Activated T-helper 9 cell treated with anti-CD3 and anti-CD28 coated beads, Interleukin-2, amount 50 U/mL, for 16 hours (primary cell): ENCODE results near the gene FLVCR1.
"Not testable (repeated sequence)": the region's sequence is repeated elsewhere in the genome, so short reads cannot be mapped to it uniquely, and the experiment has no call there.

ENCODE experiments used
- DNase-seq: peaks from one replicate; pipeline ENCODE4 v3.0.0-alpha.2; 2020; ENCODE audit warnings: low read depth

Gene FLVCR1

GRCh38 chr1:212857992-212858460, at the start of gene FLVCR1:
FLVCR1 (plus strand) TSS chr1:212858275; CDS start chr1:212858453, 178 bp downstream.
- peak; percentile 90 for DNase-seq

GRCh38 chr1:212814537-212815334, 43.3 kb upstream of the FLVCR1 start:
- DNase-seq: no peak

- no peak for DNase-seq
Observed at GRCh38 chr1:212816567-212817278, 41.4 kb upstream of the FLVCR1 start.

DNA sequence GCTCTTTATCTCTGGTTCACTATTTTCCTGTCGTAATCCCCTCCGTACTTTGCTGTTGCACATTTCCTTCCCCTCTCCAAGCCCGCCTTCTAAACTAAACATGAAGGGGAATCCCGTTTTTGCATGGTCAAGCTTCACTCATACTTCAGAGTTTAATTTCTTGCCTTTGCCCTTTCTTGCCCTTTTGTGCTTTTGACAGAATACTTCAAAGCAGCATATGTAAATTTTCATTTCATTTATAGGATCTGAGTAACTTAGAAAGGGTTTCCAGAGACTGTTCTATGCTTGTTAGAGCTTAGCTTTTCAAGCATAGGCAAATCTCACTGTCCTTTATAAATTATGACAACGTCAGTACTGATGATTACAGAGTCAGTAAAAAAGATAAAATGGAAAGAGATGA, 38.3 kb upstream of the FLVCR1 start:
- DNase-seq: no peak

GRCh38 chr1:212820969-212821368, 37.1 kb upstream of the FLVCR1 start:
- DNase-seq: no peak

DNA sequence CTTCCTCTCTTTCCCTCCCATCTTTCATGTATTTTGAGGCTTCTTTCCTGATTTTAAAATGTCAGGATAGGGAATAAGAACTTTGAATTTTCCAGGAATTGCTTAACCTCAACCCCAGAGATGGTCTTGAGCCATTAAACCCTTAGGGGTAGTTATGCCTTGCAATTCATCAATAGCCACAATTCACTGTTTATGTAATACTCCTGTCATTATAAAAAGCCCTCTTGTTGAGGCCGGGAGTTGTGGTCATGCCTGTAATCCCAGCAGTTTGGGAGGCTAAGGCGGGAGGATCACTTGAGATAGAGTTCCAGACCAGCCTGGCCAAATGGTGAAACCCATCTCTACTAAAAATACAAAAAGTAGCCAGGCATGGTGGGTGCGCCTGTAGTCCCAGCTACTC, 35.1 kb upstream of the FLVCR1 start:
- no peak for DNase-seq

DNA sequence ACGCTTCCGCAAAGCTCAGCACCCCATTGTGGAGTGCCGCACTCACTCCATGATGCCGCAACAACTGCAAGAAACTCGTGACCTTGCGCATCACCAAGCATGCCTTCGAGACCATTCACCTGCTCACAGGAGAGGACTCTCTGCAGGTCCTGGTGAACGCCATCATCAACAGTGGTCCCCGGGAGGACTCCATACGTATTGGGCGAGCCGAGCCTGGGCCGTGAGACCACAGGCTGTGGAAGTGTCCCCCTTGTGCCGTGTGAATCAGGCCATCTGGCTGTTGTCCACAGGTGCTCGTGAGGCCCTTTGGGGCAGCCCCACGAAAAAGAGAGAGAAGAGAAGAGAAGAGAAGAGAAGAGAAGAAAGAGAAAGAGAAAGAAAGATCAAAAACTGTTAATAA, 33.9 kb upstream of the FLVCR1 start:
- no peak for DNase-seq

GRCh38 chr1:212825798-212826452, 32.1 kb upstream of the FLVCR1 start:
- no peak for DNase-seq

DNA sequence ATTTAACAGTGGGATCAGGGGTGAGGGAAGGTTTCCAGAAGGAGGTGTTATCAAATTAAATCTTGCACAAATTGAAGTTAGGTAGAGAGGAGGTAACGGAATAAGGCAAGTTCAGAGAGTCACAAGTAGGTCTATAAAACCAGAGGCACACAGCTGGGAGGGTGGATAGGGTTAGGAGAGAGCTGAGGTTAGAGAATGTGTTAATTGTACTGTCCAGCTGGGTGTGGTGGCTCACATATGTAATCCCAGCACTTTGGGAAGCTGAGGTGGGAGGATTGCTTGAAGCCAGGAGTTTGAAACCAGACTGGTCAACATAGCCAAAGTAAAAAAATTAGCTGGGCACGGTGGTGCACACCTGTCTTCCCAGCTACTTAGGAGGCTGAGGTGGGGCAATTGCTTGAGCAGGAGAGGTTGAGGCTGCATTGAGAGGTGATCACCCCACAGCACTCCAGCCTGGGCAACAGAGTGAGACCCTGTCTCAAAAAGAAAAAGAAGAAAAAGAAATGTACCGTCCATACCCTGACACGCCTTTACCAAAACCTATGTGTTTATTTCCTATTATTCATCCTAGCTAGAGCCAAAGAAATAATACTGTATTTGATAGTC, 30.8 kb upstream of the FLVCR1 start:
- DNase-seq: no peak

DNA sequence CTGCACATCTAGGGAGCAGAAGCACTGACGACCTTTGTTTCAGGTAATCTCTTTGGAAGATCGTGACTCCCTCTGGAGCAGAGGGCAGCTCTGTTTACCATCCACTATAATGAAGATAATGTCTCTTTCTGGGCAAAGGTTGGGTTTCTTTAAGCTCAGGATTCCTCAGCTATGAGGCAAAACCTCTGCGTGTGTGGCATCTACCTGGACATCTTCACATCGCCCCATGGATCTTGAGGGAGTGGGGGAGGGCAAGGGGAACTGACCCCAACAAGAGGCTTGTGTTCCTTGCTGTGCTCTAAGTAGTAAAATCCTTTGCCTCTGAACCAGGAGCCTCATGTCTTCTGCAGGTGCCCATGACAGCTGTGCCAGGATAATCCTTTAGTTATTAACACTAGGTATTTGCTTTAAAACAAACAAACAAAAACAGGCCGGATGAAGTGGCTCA, 30.2 kb upstream of the FLVCR1 start:
- no peak for DNase-seq

DNA sequence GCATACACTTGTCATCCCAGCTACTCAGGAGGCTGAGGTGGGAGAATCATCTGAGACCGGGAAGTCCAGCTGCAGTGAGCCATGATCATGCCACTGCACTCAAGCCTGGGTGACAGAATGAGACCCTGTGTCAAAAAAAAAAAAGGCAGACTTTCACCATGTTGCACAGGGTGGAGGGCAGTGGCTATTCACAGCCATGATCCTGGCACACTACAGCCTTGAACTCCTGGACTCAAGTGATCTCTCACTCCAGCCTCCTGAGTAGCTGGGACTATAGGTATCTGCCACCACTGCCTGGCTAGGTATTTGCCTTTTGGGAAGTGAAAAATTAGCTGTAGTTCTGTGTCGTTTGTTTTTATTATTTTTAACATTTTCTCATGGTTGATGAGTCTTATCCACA, 29.7 kb upstream of the FLVCR1 start:
- DNase-seq: no peak

GRCh38 chr1:212833211-212834207, 24.6 kb upstream of the FLVCR1 start:
- DNase-seq: not testable (repeated sequence)

- no peak for DNase-seq
Observed at GRCh38 chr1:212838145-212838544, 19.9 kb upstream of the FLVCR1 start.

GRCh38 chr1:212844521-212844920, 13.6 kb upstream of the FLVCR1 start:
- DNase-seq: not testable (repeated sequence)

GRCh38 chr1:212847549-212847948, 10.5 kb upstream of the FLVCR1 start, which contains the start of gene SPATA45:
SPATA45 (minus strand) TSS chr1:212847649; CDS start chr1:212836149, 11,500 bp downstream.
- no peak for DNase-seq

GRCh38 chr1:212852105-212852688, 5.9 kb upstream of the FLVCR1 start:
- no peak for DNase-seq

GRCh38 chr1:212853658-212854057, 4.4 kb upstream of the FLVCR1 start:
- no peak for DNase-seq

DNA sequence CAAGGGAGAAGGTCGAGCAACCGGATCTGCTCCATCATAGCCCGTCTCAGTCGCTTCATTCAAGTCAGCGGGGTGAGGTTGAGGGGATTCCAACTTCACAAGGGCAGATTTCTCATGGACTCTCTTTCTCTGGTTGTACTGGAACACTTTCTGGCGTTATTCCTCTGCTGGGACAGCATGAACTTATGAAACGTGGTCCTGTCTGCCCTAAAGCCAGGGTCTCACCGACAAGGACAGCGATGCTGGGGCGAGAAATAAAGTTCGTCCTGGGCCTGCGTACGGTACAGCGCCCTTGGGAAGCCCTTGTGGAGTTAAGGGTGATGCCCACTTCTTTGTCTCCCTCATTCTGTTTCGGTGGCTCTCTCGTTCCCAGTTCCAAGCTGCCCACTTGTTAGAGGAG, 1.3 kb upstream of the FLVCR1 start:
- DNase-seq: no peak

DNA sequence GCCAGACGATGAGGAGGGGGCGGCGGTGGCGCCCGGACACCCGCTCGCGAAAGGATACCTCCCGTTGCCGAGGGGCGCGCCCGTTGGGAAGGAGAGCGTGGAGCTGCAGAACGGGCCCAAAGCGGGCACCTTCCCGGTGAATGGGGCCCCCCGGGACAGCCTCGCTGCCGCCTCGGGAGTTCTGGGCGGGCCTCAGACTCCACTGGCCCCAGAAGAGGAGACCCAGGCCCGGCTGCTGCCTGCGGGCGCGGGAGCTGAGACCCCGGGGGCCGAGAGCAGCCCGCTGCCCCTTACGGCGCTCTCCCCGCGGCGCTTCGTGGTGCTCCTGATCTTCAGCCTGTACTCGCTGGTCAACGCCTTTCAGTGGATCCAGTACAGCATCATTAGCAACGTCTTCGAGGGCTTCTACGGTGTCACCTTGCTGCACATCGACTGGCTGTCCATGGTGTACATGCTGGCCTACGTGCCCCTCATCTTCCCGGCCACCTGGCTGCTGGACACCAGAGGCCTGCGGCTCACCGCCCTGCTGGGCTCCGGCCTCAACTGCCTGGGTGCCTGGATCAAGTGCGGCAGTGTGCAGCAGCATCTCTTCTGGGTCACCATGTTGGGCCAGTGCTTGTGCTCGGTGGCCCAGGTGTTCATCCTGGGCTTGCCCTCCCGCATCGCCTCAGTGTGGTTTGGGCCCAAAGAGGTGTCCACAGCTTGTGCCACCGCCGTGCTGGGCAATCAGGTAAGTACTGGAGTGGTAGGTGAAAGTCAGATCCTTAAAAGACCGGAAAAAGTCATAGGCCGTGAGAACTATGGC, 588 bp downstream of the FLVCR1 start:
- no peak for DNase-seq
